Endodermal cell (in vitro differentiated cells): ENCODE data around the gene GLYATL1. TPM values are rescaled to one million over a fixed set of nuclear protein-coding genes. Genes with fewer than 3 reads are reported as not detected.

Experiments
- DNase-seq: peaks from one replicate; pipeline ENCODE4 v3.0.0-alpha.2; 2017
- H3K27ac ChIP-seq: 2 replicates; pipeline ENCODE4 v1.5.1; 2013; ENCODE audit warnings: mild to moderate bottlenecking, low read depth, low read length, moderate library complexity
- H3K27me3 ChIP-seq: 2 replicates; pipeline ENCODE4 v1.6.1; 2013; ENCODE audit warnings: mild to moderate bottlenecking, low read length, moderate library complexity; ENCODE audit not compliant: insufficient read depth, control insufficient read depth, poor library complexity, severe bottlenecking
- H3K36me3 ChIP-seq: 2 replicates; pipeline ENCODE4 v1.7.0; 2013; ENCODE audit warnings: mild to moderate bottlenecking, low read length, moderate library complexity; ENCODE audit not compliant: control insufficient read depth, insufficient read depth
- H3K4me1 ChIP-seq: one replicate; pipeline ENCODE4 v1.7.0; 2013; ENCODE audit warnings: low read length; ENCODE audit not compliant: control insufficient read depth, insufficient read depth
- H3K4me3 ChIP-seq: 2 replicates; pipeline ENCODE4 v1.5.1; 2013; ENCODE audit warnings: mild to moderate bottlenecking, low read length, moderate library complexity
- H3K9ac ChIP-seq: 2 replicates; pipeline ENCODE4 v1.6.1; 2013; ENCODE audit warnings: mild to moderate bottlenecking, low read length, moderate library complexity; ENCODE audit not compliant: poor library complexity, severe bottlenecking; ENCODE audit errors: extremely low read depth
- H3K9me3 ChIP-seq: 2 replicates; pipeline ENCODE4 v1.6.1; 2013; ENCODE audit warnings: mild to moderate bottlenecking, low read length, moderate library complexity; ENCODE audit not compliant: control insufficient read depth
- H3K27ac Mint-ChIP-seq: 2 replicates; pipeline ENCODE4 v1.8.0; 2020; ENCODE audit warnings: mixed read lengths
- H3K27me3 Mint-ChIP-seq: 2 replicates; pipeline ENCODE4 v1.8.0; 2021; ENCODE audit warnings: mild to moderate bottlenecking, mixed read lengths; ENCODE audit not compliant: insufficient read depth
- H3K36me3 Mint-ChIP-seq: 2 replicates; pipeline ENCODE4 v1.8.0; 2020; ENCODE audit warnings: low read depth, mixed read lengths
- H3K4me1 Mint-ChIP-seq: 2 replicates; pipeline ENCODE4 v1.8.0; 2020; ENCODE audit warnings: mixed read lengths
- H3K4me3 Mint-ChIP-seq: 2 replicates; pipeline ENCODE4 v1.8.0; 2020; ENCODE audit warnings: mild to moderate bottlenecking, moderate library complexity, mixed read lengths
- H3K9me3 Mint-ChIP-seq: 2 replicates; pipeline ENCODE4 v1.8.0; 2020; ENCODE audit warnings: mild to moderate bottlenecking, mixed read lengths
- CTCF ChIP-seq: fragments of 200-600 bp; sonication (generic); conservative IDR thresholded peaks from 2 replicates; pipeline ENCODE4 v1.5.0; 2021; ENCODE audit warnings: antibody characterized with exemption, mild to moderate bottlenecking
- WGBS, 2 experiments: methylation state at CpG; one replicate each; pipeline versions ENCODE4 v1.1.5 to v1.1.7; 2013; ENCODE audit warnings: missing lambda C conversion rate in 2 of 2, mixed read lengths in 1 of 2; ENCODE audit not compliant: insufficient coverage in 1 of 2, insufficient read length in 1 of 2; 5-methylcytosine and 5-hydroxymethylcytosine counted together
- total RNA-seq, 2 donors: library from RNA; stranded (reverse); fragmentation: NEBNext Ultra II Directional in 1 of 2; extraction: Animal tissue kit (Norgen Biotek cat#: 25700) in 1 of 2; gene quantifications; 2 replicates in 1 of 2; 3 replicates in 1 of 2; pipeline ENCODE4 v1.2.1, GENCODE V29; 2021

GLYATL1 gene
- total RNA-seq, 2 donors from 2014 or later, result 5.0 to 12.5 TPM

DNA sequence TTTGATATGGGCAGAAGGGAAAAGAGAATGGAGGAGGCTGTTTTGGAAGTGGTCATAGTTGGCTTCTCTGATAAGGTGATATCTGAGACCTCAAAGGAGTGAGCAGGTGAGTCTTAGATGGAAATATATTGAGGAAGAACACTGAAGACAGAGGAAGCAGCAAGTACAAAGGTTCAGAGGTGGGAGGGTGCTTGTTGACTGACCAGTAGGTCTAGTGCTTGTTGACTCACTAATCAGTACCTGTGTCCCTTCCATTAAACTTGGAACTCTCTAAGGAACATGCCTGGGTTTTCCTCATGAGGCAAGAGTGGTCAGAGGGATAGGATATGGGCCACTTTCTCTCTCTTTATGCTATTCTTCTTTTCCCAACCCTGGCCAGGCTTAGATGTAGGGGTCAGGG, 25.6 kb upstream of the GLYATL1 start:
- Mint-ChIP-seq H3K27me3 (peaks cover 66% of the 10 kb centered on the region), H3K27ac (no peak overlapping the region), H3K36me3 (no peaks in the 10 kb centered on the region), H3K9me3 (peaks cover 24% of the 10 kb centered on the region), H3K4me3 (no peak overlapping the region), H3K4me1 (no peaks in the 10 kb centered on the region)
- no peak overlapping the region for H3K27ac ChIP-seq
- no peaks in the 10 kb centered on the region for H3K36me3 ChIP-seq
- no peak for DNase-seq
- no peak overlapping the region for H3K4me3 ChIP-seq
- H3K9ac ChIP-seq, result no peak overlapping the region
- peaks cover 29% of the 10 kb centered on the region for H3K9me3 ChIP-seq
- TF ChIP-seq CTCF, result no peak
- H3K4me1 ChIP-seq, result no peaks in the 10 kb centered on the region
- no peaks in the 10 kb centered on the region for H3K27me3 ChIP-seq

GRCh38 chr11:58914821-58915543, 24.3 kb upstream of the GLYATL1 start:
- Histone ChIP-seq H3K36me3 (no peaks in the 10 kb centered on the region), H3K4me3 (no peak overlapping the region), H3K4me1 (no peaks in the 10 kb centered on the region), H3K9me3 (peaks cover 29% of the 10 kb centered on the region), H3K27ac (no peak overlapping the region), H3K27me3 (no peaks in the 10 kb centered on the region), H3K9ac (no peak overlapping the region)
- Mint-ChIP-seq H3K4me3 (no peak overlapping the region), H3K4me1 (no peaks in the 10 kb centered on the region), H3K9me3 (peaks cover 24% of the 10 kb centered on the region), H3K36me3 (no peaks in the 10 kb centered on the region), H3K27me3 (peaks cover 55% of the 10 kb centered on the region), H3K27ac (no peak overlapping the region)
- 84% methylated on average over 2 of the region's 2 CpGs; no CpG with 5 or more reads in 1 of the 2 experiments for WGBS, 2 experiments
- TF ChIP-seq CTCF, result no peak
- no peak for DNase-seq

GRCh38 chr11:58916637-58917036, 22.7 kb upstream of the GLYATL1 start:
- TF ChIP-seq CTCF, result no peak
- Mint-ChIP-seq H3K36me3 (no peaks in the 10 kb centered on the region), H3K4me1 (no peaks in the 10 kb centered on the region), H3K27me3 (peaks cover 43% of the 10 kb centered on the region), H3K27ac (no peak overlapping the region), H3K9me3 (peaks cover 24% of the 10 kb centered on the region), H3K4me3 (no peak overlapping the region)
- no peak for DNase-seq
- WGBS, 2 experiments, result 74% methylated on average over 2 of the region's 2 CpGs; no CpG with 5 or more reads in 1 of the 2 experiments
- Histone ChIP-seq H3K4me1 (no peaks in the 10 kb centered on the region), H3K9me3 (peaks cover 29% of the 10 kb centered on the region), H3K36me3 (no peaks in the 10 kb centered on the region), H3K27ac (no peak overlapping the region), H3K9ac (no peak overlapping the region), H3K27me3 (no peaks in the 10 kb centered on the region), H3K4me3 (no peak overlapping the region)
